HepG2 (cell line): ENCODE data around the gene USP36. TPM values are rescaled to one million over a fixed set of nuclear protein-coding genes. Genes with fewer than 3 reads are reported as not detected.

Experiments used
- ATF7-NPFF ChIP-seq: sonication (generic); formaldehyde crosslinking; IDR thresholded peaks from 2 replicates; pipeline ENCODE4 v1.8.1; 2023; ENCODE audit warnings: mild to moderate bottlenecking, low read depth, missing genetic modification reagents, moderate library complexity
- CCDC6 ChIP-seq: sonication (generic); formaldehyde crosslinking; IDR thresholded peaks from 2 replicates; pipeline ENCODE4 v1.8.1; 2022; ENCODE audit warnings: mild to moderate bottlenecking, missing genetic modification reagents, moderate library complexity
- FOXM1 ChIP-seq: sonication (generic); formaldehyde crosslinking; IDR thresholded peaks from 2 replicates; pipeline ENCODE4 v1.5.0; 2020; ENCODE audit warnings: missing genetic modification reagents
- GLI4 ChIP-seq: sonication (generic); formaldehyde crosslinking; IDR thresholded peaks from 2 replicates; pipeline ENCODE4 v1.5.1; 2020; ENCODE audit warnings: missing genetic modification reagents, mild to moderate bottlenecking, moderate library complexity, borderline replicate concordance
- HNRNPL ChIP-seq: fragments of 200-400 bp; formaldehyde crosslinking; IDR thresholded peaks from 2 replicates; pipeline ENCODE4 v1.6.1; 2017; ENCODE audit warnings: mild to moderate bottlenecking, low read depth, low read length
- MEIS1 ChIP-seq: sonication (generic); formaldehyde crosslinking; IDR thresholded peaks from 2 replicates; pipeline ENCODE4 v1.9.0; 2021; ENCODE audit warnings: mild to moderate bottlenecking, missing genetic modification reagents, moderate library complexity, borderline replicate concordance
- NFE2 ChIP-seq: sonication (generic); formaldehyde crosslinking; IDR thresholded peaks from 2 replicates; pipeline ENCODE4 v1.4.0; 2020; ENCODE audit warnings: missing genetic modification reagents
- NFIC ChIP-seq: IDR thresholded peaks from 2 replicates; pipeline ENCODE4 v1.6.1; 2012; ENCODE audit warnings: mild to moderate bottlenecking, low read length, inconsistent platforms
- NFRKB ChIP-seq: fragments of 450-650 bp; IDR thresholded peaks from 2 replicates; pipeline ENCODE4 v1.6.1; 2017
- NR2F6 ChIP-seq, 2 experiments: IDR thresholded peaks; 2 replicates each; pipeline ENCODE4 v1.6.1; 2016; ENCODE audit warnings: antibody characterized with exemption in 1 of 2, mild to moderate bottlenecking in 1 of 2
- SAP130 ChIP-seq: IDR thresholded peaks from 2 replicates; pipeline ENCODE4 v1.6.1; 2016; ENCODE audit warnings: low read depth
- SCMH1 ChIP-seq: sonication (generic); formaldehyde crosslinking; IDR thresholded peaks from 2 replicates; pipeline ENCODE4 v1.9.0; 2021; ENCODE audit warnings: missing genetic modification reagents, mild to moderate bottlenecking, borderline replicate concordance
- SIX1 ChIP-seq: sonication (generic); formaldehyde crosslinking; IDR thresholded peaks from 2 replicates; pipeline ENCODE4 v1.4.0; 2020; ENCODE audit warnings: missing genetic modification reagents, borderline replicate concordance
- SNAI1 ChIP-seq: sonication (generic); formaldehyde crosslinking; IDR thresholded peaks from 2 replicates; pipeline ENCODE4 v1.5.0; 2020; ENCODE audit warnings: mild to moderate bottlenecking, missing genetic modification reagents, borderline replicate concordance
- WIZ ChIP-seq: sonication (generic); formaldehyde crosslinking; IDR thresholded peaks from 2 replicates; pipeline ENCODE4 v1.5.1; 2020; ENCODE audit warnings: mild to moderate bottlenecking, missing genetic modification reagents
- ZFP90 ChIP-seq: sonication (generic); formaldehyde crosslinking; IDR thresholded peaks from 2 replicates; pipeline ENCODE4 v1.8.0; 2022; ENCODE audit warnings: missing genetic modification reagents, mild to moderate bottlenecking, inconsistent platforms, borderline replicate concordance
- ZKSCAN8 ChIP-seq: IDR thresholded peaks from 2 replicates; pipeline ENCODE4 v1.6.1; 2016; ENCODE audit warnings: borderline replicate concordance, missing genetic modification reagents, missing compliant biosample characterization
- ZNF251 ChIP-seq: sonication (generic); formaldehyde crosslinking; IDR thresholded peaks from 2 replicates; pipeline ENCODE4 v1.9.0; 2021; ENCODE audit warnings: mild to moderate bottlenecking, missing genetic modification reagents
- ZNF326 ChIP-seq: sonication (generic); formaldehyde crosslinking; IDR thresholded peaks from 2 replicates; pipeline ENCODE4 v1.4.0; 2020; ENCODE audit warnings: missing genetic modification reagents, borderline replicate concordance
- ZNF431 ChIP-seq: sonication (generic); formaldehyde crosslinking; IDR thresholded peaks from 2 replicates; pipeline ENCODE4 v1.9.0; 2022; ENCODE audit warnings: missing genetic modification reagents, low read depth, mild to moderate bottlenecking, borderline replicate concordance
- ZNF441 ChIP-seq: sonication (generic); formaldehyde crosslinking; IDR thresholded peaks from 2 replicates; pipeline ENCODE4 v1.7.0; 2021; ENCODE audit warnings: missing genetic modification reagents, borderline replicate concordance
- ZNF460 ChIP-seq: sonication (generic); formaldehyde crosslinking; IDR thresholded peaks from 2 replicates; pipeline ENCODE4 v1.5.1; 2020; ENCODE audit warnings: missing genetic modification reagents, mild to moderate bottlenecking, borderline replicate concordance
- ZNF549 ChIP-seq: sonication (generic); formaldehyde crosslinking; IDR thresholded peaks from 2 replicates; pipeline ENCODE4 v1.5.0; 2020; ENCODE audit warnings: missing genetic modification reagents
- ZNF567 ChIP-seq: sonication (generic); formaldehyde crosslinking; IDR thresholded peaks from 2 replicates; pipeline ENCODE4 v1.8.1; 2023; ENCODE audit warnings: mild to moderate bottlenecking, missing genetic modification reagents, borderline replicate concordance
- ZNF792 ChIP-seq: IDR thresholded peaks from 2 replicates; pipeline ENCODE4 v1.6.1; 2016
- polyA plus RNA-seq, 8 experiments: library from polyadenylated mRNA; depleted of rRNA in 3 of 8; stranded (reverse) in 7 of 8; unstranded in 1 of 8; fragments of >200 nt; fragmentation: Illumina TruSeq in 4 of 8; extraction: Trizol in 4 of 8; gene quantifications; 2 replicates each; pipeline versions ENCODE4 v1.2.1 to v1.2.3, GENCODE V29; 2011 to 2016; ENCODE audit warnings: low read depth in 4 of 8, missing spikeins in 1 of 8, mixed read lengths in 1 of 8; ENCODE audit not compliant: insufficient read depth in 1 of 8
- total RNA-seq, 5 experiments: library from RNA; depleted of rRNA; stranded (reverse); fragments of >200 nt; fragmentation: Illumina TruSeq; extraction: Trizol; gene quantifications; 2 replicates each; pipeline ENCODE4 v1.2.3, GENCODE V29; 2016; ENCODE audit warnings: low read depth in 1 of 5
- TF ChIP-seq, protein P1 (sequence below): sonication (generic); formaldehyde crosslinking; IDR thresholded peaks from 2 replicates; pipeline ENCODE4 v1.8.1; 2023; ENCODE audit warnings: mild to moderate bottlenecking, missing genetic modification reagents
- TF ChIP-seq, protein P2 (sequence below): IDR thresholded peaks from 2 replicates; pipeline ENCODE4 v1.6.1; 2016; ENCODE audit warnings: missing genetic modification reagents, missing compliant biosample characterization
- TF ChIP-seq, protein P3 (sequence below): IDR thresholded peaks from 2 replicates; pipeline ENCODE4 v1.6.1; 2018; ENCODE audit warnings: missing genetic modification reagents, mild to moderate bottlenecking, missing compliant biosample characterization
- TF ChIP-seq, protein P4 (sequence below): sonication (generic); formaldehyde crosslinking; IDR thresholded peaks from 2 replicates; pipeline ENCODE4 v1.8.0; 2022; ENCODE audit warnings: mild to moderate bottlenecking, missing genetic modification reagents

Gene USP36
- total and polyA plus RNA-seq, 2 of the 13 experiments (the other 11 are each of a cell fraction or from before 2014, with no cell fraction given), result 29.6 to 45.9 TPM

DNA sequence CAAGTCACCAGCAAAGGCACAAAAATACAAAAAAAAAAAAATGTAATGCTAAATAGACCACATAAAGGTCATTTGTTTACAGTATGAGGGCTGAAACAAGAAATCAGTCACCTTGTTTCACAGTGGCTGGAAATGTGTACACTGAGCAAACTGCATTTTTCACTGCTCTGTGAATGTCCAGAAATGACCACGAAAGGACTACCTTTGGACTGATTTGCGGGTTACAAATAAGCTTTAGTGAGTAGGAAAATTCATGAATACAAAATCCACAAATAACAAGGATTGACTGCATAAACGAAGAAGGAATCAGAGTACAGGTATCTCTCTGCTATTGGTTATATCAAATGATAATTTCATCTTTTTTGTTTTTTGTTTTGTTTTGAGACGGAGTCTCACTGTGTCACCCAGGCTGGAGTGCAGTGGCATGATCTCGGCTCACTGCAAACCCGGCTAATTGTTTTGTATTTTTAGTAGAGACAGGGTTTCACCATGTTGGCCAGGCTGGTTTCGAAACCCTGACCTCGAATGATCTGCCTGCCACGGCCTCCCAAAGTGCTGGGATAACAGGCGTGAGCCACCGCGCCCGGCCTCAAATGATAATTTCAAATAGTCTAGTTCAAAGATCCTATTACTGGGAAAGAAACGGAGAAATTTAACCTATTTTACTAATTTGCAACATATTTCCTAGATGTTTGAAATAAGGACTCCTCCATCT lies 89.0 kb downstream of the USP36 start (continued):
- TF ChIP-seq SNAI1 (no peak), NFE2 (CRISPR knock-in tag) (no peak), SCMH1 (CRISPR knock-in tag) (no peak), ATF7-NPFF (CRISPR knock-in tag) (no peak), NFIC (peak; percentile 35; the same call in 1 of the 2 replicates), ZKSCAN8 (CRISPR knock-in tag) (0 out of 2 replicates have a peak, but pooled peaks have one; percentile 51), ZNF441 (CRISPR knock-in tag) (no peak), ZNF431 (CRISPR knock-in tag) (no peak), ZFP90 (0 out of 2 replicates have a peak, but pooled peaks have one; percentile 51), ZNF567 (CRISPR knock-in tag) (peak; percentile 61; the same call in 1 of the 2 replicates), WIZ (CRISPR knock-in tag) (no peak), ZNF549 (no peak), MEIS1 (CRISPR knock-in tag) (no peak), NR2F6 (IDR thresholded peaks at IDR 0.05) (peak; percentile 53), NR2F6 (CRISPR knock-in tag; IDR thresholded peaks at IDR 0.05) (peak; percentile 34; the same call in 1 of the 2 replicates), SAP130 (peak; percentile 75), FOXM1 (CRISPR knock-in tag) (no peak), NFRKB (no peak), ZNF251 (no peak), CCDC6 (CRISPR knock-in tag) (no peak), ZNF792 (0 out of 2 replicates have a peak, but pooled peaks have one; percentile 12), ZNF326 (no peak), GLI4 (no peak), HNRNPL (no peak), ZNF460 (peak; percentile 99), SIX1 (no peak; the same call in 1 of the 2 replicates)
- TF ChIP-seq, protein P1, sequence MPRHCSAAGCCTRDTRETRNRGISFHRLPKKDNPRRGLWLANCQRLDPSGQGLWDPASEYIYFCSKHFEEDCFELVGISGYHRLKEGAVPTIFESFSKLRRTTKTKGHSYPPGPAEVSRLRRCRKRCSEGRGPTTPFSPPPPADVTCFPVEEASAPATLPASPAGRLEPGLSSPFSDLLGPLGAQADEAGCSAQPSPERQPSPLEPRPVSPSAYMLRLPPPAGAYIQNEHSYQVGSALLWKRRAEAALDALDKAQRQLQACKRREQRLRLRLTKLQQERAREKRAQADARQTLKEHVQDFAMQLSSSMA, result no peak
- TF ChIP-seq, protein P2, sequence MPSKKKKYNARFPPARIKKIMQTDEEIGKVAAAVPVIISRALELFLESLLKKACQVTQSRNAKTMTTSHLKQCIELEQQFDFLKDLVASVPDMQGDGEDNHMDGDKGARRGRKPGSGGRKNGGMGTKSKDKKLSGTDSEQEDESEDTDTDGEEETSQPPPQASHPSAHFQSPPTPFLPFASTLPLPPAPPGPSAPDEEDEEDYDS (CRISPR knock-in tag), result peak; percentile 32; the same call in 1 of the 2 replicates
- TF ChIP-seq, protein P3, sequence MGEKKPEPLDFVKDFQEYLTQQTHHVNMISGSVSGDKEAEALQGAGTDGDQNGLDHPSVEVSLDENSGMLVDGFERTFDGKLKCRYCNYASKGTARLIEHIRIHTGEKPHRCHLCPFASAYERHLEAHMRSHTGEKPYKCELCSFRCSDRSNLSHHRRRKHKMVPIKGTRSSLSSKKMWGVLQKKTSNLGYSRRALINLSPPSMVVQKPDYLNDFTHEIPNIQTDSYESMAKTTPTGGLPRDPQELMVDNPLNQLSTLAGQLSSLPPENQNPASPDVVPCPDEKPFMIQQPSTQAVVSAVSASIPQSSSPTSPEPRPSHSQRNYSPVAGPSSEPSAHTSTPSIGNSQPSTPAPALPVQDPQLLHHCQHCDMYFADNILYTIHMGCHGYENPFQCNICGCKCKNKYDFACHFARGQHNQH, result no peak
- TF ChIP-seq, protein P4, sequence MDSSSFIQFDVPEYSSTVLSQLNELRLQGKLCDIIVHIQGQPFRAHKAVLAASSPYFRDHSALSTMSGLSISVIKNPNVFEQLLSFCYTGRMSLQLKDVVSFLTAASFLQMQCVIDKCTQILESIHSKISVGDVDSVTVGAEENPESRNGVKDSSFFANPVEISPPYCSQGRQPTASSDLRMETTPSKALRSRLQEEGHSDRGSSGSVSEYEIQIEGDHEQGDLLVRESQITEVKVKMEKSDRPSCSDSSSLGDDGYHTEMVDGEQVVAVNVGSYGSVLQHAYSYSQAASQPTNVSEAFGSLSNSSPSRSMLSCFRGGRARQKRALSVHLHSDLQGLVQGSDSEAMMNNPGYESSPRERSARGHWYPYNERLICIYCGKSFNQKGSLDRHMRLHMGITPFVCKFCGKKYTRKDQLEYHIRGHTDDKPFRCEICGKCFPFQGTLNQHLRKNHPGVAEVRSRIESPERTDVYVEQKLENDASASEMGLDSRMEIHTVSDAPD (CRISPR knock-in tag), result no peak; the same call in 1 of the 2 replicates
